Tongue (tissue), 2 donors: ENCODE results near the gene JAKMIP1. TPM values are rescaled to one million over a fixed set of nuclear protein-coding genes. Genes with fewer than 3 reads are reported as not detected.
A peak's percentile ranks its signal among the peaks of the same experiment; 100 is the strongest.

Experiments
- DNase-seq: peaks from one replicate; pipeline ENCODE4 v3.0.0-alpha.2; 2015
- total RNA-seq: library from RNA; depleted of rRNA; stranded (reverse); fragments of >200 nt; gene quantifications from one replicate; pipeline ENCODE4 v1.2.3, GENCODE V29; 2014

JAKMIP1 gene
- total RNA-seq, 1 donor from 2014 or later = not detected

GRCh38 chr4:6042293-6043063 is 157.9 kb downstream of the JAKMIP1 start:
- no peak for DNase-seq

GRCh38 chr4:6041800-6042199 is 158.5 kb downstream of the JAKMIP1 start:
- DNase-seq = no peak

- no peak for DNase-seq
These were observed 161.6 kb downstream of the JAKMIP1 start for GRCh38 chr4:6038711-6039110.

- no peak for DNase-seq
These were observed 164.6 kb downstream of the JAKMIP1 start for GRCh38 chr4:6035786-6036185.

- DNase-seq = no peak
These were observed 167.0 kb downstream of the JAKMIP1 start for GRCh38 chr4:6033381-6033780.

GRCh38 chr4:6032249-6033244 is 167.8 kb downstream of the JAKMIP1 start:
- peak; percentile 19 for DNase-seq

- DNase-seq = peak; percentile 64
These were observed 168.5 kb downstream of the JAKMIP1 start for GRCh38 chr4:6031846-6032245.

- no peak for DNase-seq
These were observed 169.7 kb downstream of the JAKMIP1 start for GRCh38 chr4:6030679-6031078.

GRCh38 chr4:6029254-6029653 is 171.1 kb downstream of the JAKMIP1 start:
- DNase-seq = no peak

GRCh38 chr4:6028168-6028567 is 172.2 kb downstream of the JAKMIP1 start:
- no peak for DNase-seq

- DNase-seq = no peak
These were observed 173.0 kb downstream of the JAKMIP1 start for GRCh38 chr4:6027392-6027791.

GRCh38 chr4:6024313-6024960 is 175.9 kb downstream of the JAKMIP1 start:
- DNase-seq = peak; percentile 58

- no peak for DNase-seq
These were observed 176.6 kb downstream of the JAKMIP1 start for GRCh38 chr4:6023731-6024130.

- DNase-seq = no peak
These were observed 177.6 kb downstream of the JAKMIP1 start for GRCh38 chr4:6022607-6023288.

GRCh38 chr4:6021831-6022606 is 178.3 kb downstream of the JAKMIP1 start:
- DNase-seq = no peak

- no peak for DNase-seq
These were observed 179.7 kb downstream of the JAKMIP1 start for GRCh38 chr4:6020613-6021012.

- DNase-seq = peak; percentile 77
These were observed 180.8 kb downstream of the JAKMIP1 start for GRCh38 chr4:6019316-6020263.

- DNase-seq = no peak
These were observed 182.0 kb downstream of the JAKMIP1 start, which contains the start of gene C4orf50 for GRCh38 chr4:6018331-6018730. TSS of gene C4orf50 (minus strand) at chr4:6018431.

- DNase-seq = no peak
These were observed 182.5 kb downstream of the JAKMIP1 start for GRCh38 chr4:6017800-6018199.

GRCh38 chr4:6017030-6017429 is 183.3 kb downstream of the JAKMIP1 start:
- no peak for DNase-seq
